HUES6 (cell line): Measurements from ENCODE around the gene KLF14.
A peak's percentile ranks its signal among the peaks of the same experiment; 100 is the strongest.
"Not testable (repeated sequence)": the region's sequence is repeated elsewhere in the genome, so short reads cannot be mapped to it uniquely, and the experiment has no call there.

Experiments
- H3K27ac ChIP-seq: 2 replicates; pipeline ENCODE4 v1.7.0; 2013; ENCODE audit warnings: low read depth, mild to moderate bottlenecking, low read length, inconsistent platforms
- H3K27me3 ChIP-seq: 2 replicates; pipeline ENCODE4 v1.6.1; 2013; ENCODE audit warnings: low read length; ENCODE audit not compliant: control insufficient read depth, insufficient read depth
- H3K36me3 ChIP-seq: 2 replicates; pipeline ENCODE4 v1.6.1; 2013; ENCODE audit warnings: low read length; ENCODE audit not compliant: control insufficient read depth, insufficient read depth
- H3K4me1 ChIP-seq: 2 replicates; pipeline ENCODE4 v1.6.1; 2013; ENCODE audit warnings: low read length; ENCODE audit not compliant: control insufficient read depth, insufficient read depth
- H3K4me3 ChIP-seq: 2 replicates; pipeline ENCODE4 v1.5.1; 2013; ENCODE audit warnings: low read depth, low read length
- H3K9ac ChIP-seq: one replicate; pipeline ENCODE4 v1.6.1; 2013; ENCODE audit warnings: mild to moderate bottlenecking, low read length
- H3K9me3 ChIP-seq: 2 replicates; pipeline ENCODE4 v1.6.1; 2013; ENCODE audit warnings: low read depth, low read length; ENCODE audit not compliant: control insufficient read depth, insufficient read depth

The KLF14 gene

DNA sequence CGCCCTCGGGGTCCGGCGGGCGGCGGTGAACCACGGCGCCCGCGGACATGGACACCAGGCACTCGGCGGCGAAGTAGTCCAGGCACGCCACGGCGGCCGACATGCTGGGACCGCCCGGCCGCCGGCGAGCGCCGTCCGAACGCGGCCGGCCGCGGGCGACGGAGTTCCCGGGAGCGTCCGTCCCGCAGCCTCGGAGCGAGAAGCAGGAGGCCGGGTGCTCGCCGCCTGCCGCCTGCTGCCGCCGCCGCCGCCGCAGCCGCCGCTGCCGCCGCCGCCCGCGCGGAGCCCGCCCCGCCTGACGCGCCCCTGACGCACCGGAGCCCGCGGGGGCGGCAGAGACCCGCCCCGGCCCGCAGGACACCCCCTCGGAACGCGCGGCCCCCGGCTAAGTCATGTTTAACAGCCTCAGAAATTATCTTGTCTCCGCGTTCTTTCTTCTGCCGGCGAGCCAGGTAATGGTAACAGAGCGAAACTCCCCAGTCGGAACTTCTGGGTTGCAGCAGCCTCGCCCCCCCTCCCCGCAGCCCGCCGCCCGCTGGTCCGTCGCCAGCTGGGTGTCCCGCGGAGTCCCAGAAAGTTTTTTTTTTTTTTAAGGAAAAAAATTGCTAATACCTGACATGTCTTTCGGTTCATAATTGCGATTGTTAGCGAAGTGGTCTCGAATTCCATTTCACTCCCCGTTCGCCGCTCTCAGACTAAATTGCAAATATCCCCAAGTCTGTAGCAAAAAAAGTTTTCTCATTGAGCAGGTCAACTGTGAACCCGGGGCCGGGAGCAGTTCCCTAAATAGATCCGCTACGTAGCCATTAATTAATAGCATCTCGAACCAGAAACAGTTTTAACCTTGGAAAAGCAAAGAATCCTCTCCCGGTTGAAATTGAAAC, at the start of gene KLF14:
Gene KLF14, minus strand, starts transcription at position 277 of the 884 bp plus-strand sequence. Its CDS starts 174 bp downstream, at position 103.
- no peaks in the 10 kb centered on the region for H3K4me1 ChIP-seq
- peaks cover 12% of the 10 kb centered on the region for H3K9me3 ChIP-seq
- H3K27ac ChIP-seq, result no peak within 1 kb of the TSS
- peak within 1 kb of the TSS; percentile 62 for H3K4me3 ChIP-seq
- no peaks in the 10 kb centered on the region for H3K36me3 ChIP-seq
- H3K9ac ChIP-seq, result no peak within 1 kb of the TSS
- peaks cover 97% of the 10 kb centered on the region for H3K27me3 ChIP-seq

DNA sequence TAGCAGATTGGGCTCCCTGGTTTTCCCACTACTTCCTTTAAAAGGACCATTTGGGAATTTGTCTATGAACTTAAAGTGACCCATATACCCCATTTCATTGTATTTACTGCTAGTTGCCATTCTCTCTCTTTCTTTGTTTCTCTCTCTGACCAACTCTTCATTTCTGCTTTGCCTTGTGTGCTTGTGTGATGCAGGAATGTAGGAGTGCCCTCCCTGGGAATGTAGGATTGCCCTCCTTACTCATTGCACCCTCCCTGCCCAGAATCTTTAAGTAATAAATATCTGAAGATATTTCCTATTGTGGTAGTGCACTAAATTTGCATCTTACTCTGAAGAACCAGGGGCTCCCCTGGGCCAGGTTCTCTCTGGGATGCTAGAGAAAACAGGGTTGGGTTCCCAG, 47.3 kb upstream of the KLF14 start:
- H3K9me3 ChIP-seq, result no peaks in the 10 kb centered on the region
- H3K36me3 ChIP-seq, result no peaks in the 10 kb centered on the region
- no peak overlapping the region for H3K4me3 ChIP-seq
- H3K9ac ChIP-seq, result no peak overlapping the region
- H3K27ac ChIP-seq, result no peak overlapping the region
- no peaks in the 10 kb centered on the region for H3K27me3 ChIP-seq
- H3K4me1 ChIP-seq, result no peaks in the 10 kb centered on the region

DNA sequence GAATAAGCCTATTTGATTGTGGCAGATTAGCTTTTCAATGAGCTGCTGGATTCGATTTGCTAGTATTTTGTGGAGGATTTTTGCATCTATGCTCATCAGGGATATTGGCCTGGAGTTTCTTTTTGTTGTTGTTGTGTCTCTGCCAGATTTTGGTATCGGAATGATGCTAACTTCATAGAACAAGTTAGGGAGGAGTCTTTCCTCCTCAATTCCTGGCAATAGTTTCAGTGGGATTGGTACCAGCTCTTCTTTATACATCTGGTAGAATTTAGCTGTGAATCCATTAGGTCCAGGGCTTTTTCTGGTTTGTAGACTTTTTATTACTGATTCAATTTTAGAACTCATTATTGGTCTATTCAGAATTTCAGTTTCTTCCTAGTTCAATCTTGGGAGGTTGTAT, 43.4 kb upstream of the KLF14 start:
- Histone ChIP-seq H3K4me1 (no peaks in the 10 kb centered on the region), H3K9ac (no peak overlapping the region), H3K27me3 (no peaks in the 10 kb centered on the region), H3K27ac (no peak overlapping the region), H3K4me3 (no peak overlapping the region), H3K9me3 (peaks cover 3% of the 10 kb centered on the region; the same call in 1 of the 2 replicates), H3K36me3 (no peaks in the 10 kb centered on the region)

- peaks cover 20% of the 10 kb centered on the region for H3K9me3 ChIP-seq
- not testable (repeated sequence) for H3K27me3 ChIP-seq, H3K4me3 ChIP-seq, H3K27ac ChIP-seq, H3K9ac ChIP-seq, H3K36me3 ChIP-seq, H3K4me1 ChIP-seq
Measured at GRCh38 chr7:130772456-130772855, 38.4 kb upstream of the KLF14 start.

DNA sequence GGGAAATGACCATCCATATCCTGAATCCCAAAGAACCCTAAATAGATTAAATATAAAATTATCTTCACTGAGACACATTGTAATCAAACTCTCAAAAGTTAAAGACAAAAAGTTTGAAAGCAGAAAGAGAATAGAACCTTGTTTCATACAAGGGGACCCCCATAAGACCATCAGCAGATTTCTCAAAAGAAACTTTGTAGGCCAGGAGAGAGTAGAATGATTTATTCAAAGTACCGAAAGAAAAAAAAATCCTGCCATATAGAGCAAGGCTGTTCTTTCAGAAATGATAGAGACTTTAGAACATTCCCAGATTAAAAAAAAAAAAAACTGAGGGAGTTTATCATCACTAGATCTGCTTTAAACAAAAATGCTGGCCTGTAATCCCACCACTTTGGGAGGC, 34.8 kb upstream of the KLF14 start:
- H3K9ac ChIP-seq, result no peak overlapping the region
- peaks cover 20% of the 10 kb centered on the region for H3K9me3 ChIP-seq
- no peak overlapping the region for H3K4me3 ChIP-seq
- H3K4me1 ChIP-seq, result no peaks in the 10 kb centered on the region
- H3K27ac ChIP-seq, result no peak overlapping the region
- no peaks in the 10 kb centered on the region for H3K36me3 ChIP-seq
- H3K27me3 ChIP-seq, result no peaks in the 10 kb centered on the region

DNA sequence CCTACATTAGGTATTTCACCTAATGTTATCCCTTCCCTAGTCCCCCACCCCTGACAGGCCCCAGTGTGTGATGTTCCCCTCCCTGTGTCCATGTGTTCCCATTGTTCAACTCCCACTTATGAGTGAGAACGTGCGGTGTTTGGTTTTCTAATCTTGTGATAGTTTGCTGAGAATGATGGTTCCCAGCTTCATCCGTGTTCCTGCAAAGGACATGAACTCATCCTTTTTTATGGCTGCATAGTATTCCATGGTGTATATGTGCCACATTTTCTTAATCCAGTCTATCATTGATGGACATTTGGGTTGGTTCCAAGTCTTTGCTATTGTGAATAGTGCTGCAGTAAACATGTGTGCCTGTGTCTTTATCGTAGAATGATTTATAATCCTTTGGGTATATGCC, 30.6 kb upstream of the KLF14 start:
- not testable (repeated sequence) for H3K27ac ChIP-seq, H3K9ac ChIP-seq, H3K9me3 ChIP-seq, H3K27me3 ChIP-seq, H3K36me3 ChIP-seq, H3K4me3 ChIP-seq, H3K4me1 ChIP-seq

DNA sequence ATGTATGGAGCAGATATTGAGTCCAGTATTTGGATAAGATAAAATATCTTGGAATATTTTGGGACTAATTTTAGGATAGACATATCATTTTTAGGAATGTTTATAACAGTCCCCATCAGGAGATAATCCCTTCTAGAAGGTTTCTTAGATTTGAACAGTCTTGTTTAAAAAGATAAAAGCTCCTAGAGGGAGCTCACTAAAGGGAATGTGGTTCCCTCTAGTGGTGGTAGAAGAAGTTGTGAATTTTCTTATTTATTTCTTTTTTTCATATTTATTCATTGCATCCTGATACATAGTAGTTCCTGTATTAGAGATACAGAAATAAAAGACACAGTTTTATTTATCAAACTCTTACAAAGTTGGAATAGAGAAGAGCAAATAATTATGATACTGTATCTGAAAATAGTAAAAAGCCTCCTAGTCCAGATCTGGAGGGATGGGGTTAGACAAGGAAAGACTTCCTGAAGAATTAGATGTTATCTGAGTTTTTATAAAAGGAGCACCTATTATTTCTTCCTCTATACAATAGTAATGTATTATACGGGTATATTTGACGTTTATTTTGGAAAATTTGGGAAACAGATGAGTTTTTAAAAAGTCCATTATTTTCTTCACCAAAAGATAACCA, 24.5 kb upstream of the KLF14 start:
- H3K9ac ChIP-seq, result no peak overlapping the region

DNA sequence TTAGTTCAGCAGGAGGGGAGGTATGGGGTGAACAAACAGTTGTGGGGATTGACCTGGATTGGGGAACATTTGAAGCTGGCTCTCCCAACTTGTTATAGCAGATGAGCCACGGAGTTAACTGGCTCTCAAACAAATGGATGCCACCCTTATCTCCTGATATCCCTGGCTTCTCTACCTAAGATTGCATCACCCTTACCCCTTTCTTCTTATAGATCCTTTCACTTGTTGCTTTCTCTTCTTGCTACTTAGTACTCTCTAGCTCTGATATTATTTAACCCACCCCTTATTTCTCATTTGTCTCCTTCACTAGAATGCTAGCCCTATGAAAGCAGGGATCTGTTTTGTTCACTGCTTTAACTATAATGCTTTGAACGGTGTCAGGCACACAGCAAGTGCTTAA, 22.3 kb upstream of the KLF14 start:
- H3K27ac ChIP-seq, result no peak overlapping the region
- H3K4me3 ChIP-seq, result no peak overlapping the region
- no peaks in the 10 kb centered on the region for H3K9me3 ChIP-seq
- no peaks in the 10 kb centered on the region for H3K4me1 ChIP-seq
- H3K36me3 ChIP-seq, result no peaks in the 10 kb centered on the region
- no peak overlapping the region for H3K9ac ChIP-seq
- no peaks in the 10 kb centered on the region for H3K27me3 ChIP-seq

More for the DNA sequence above, 24.5 kb upstream of the KLF14 start:
- no peaks in the 10 kb centered on the region for H3K9me3 ChIP-seq
- H3K4me1 ChIP-seq, result no peaks in the 10 kb centered on the region
- H3K27ac ChIP-seq, result no peak overlapping the region
- H3K4me3 ChIP-seq, result no peak overlapping the region
- H3K36me3 ChIP-seq, result no peaks in the 10 kb centered on the region
- no peaks in the 10 kb centered on the region for H3K27me3 ChIP-seq

DNA sequence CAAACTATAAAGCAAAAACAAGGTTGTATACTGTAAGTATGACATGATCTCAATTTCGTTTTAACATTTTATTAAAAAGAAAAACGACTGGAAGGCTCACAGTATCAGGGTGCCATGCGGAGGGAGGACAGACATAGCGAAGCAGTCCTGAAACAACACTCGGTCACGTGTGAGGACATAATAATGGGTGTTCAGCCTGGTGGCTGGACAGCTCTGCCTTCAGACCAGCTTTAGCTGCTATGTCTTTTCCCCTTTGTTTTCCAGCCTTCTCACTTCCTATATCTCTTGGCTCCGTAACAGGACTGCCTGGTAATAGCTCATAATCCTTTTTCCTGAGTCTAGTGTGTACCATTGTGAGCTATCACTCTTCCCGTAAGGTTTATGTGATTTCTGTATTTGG, 18.4 kb upstream of the KLF14 start:
- Histone ChIP-seq H3K9ac (no peak overlapping the region), H3K9me3 (no peaks in the 10 kb centered on the region), H3K27me3 (no peaks in the 10 kb centered on the region), H3K4me3 (no peak overlapping the region), H3K4me1 (no peaks in the 10 kb centered on the region), H3K36me3 (no peaks in the 10 kb centered on the region), H3K27ac (no peak overlapping the region)

GRCh38 chr7:130750755-130751154, 16.7 kb upstream of the KLF14 start:
- Histone ChIP-seq H3K27ac (no peak overlapping the region), H3K36me3 (no peaks in the 10 kb centered on the region), H3K4me3 (no peak overlapping the region), H3K9me3 (no peaks in the 10 kb centered on the region), H3K4me1 (no peaks in the 10 kb centered on the region), H3K27me3 (no peaks in the 10 kb centered on the region), H3K9ac (no peak overlapping the region)
